WTC11 (cell line): ENCODE data around the gene CDK5RAP2. TPM values are rescaled to one million over a fixed set of nuclear protein-coding genes. Genes with fewer than 3 reads are reported as not detected.

Experiments
- ATAC-seq: fragments of 200-7000 bp; cut with Tn5 transposase; 2 replicates; pipeline ENCODE4 v1.10.0; 2021; ENCODE audit warnings: mild to moderate bottlenecking, moderate library complexity
- CTCF ChIA-PET: fragments of 300-600 bp; sonication (Branson Sonifier 250); formaldehyde crosslinking; loops from one replicate; lab custom pipeline; 2021; ENCODE audit warnings: antibody characterized with exemption; lab: Charles Lee
- POLR2A ChIA-PET: fragments of 350-600 bp; sonication (Branson Sonifier 250); formaldehyde crosslinking; loops from one replicate; lab custom pipeline; 2021; ENCODE audit warnings: antibody characterized with exemption; lab: Charles Lee
- DNase-seq: peaks from one replicate; pipeline ENCODE4 v3.0.0; 2021; ENCODE audit warnings: low spot score
- H3K27ac Mint-ChIP-seq: 2 replicates; pipeline ENCODE4 v1.8.0; 2021; ENCODE audit warnings: mixed read lengths
- H3K27me3 Mint-ChIP-seq: 2 replicates; pipeline ENCODE4 v1.8.0; 2021; ENCODE audit warnings: low read depth, mild to moderate bottlenecking, moderate library complexity, mixed read lengths
- H3K36me3 Mint-ChIP-seq: 2 replicates; pipeline ENCODE4 v1.8.0; 2021; ENCODE audit warnings: mixed read lengths
- H3K4me1 Mint-ChIP-seq: 2 replicates; pipeline ENCODE4 v1.8.0; 2022; ENCODE audit warnings: mixed read lengths
- H3K4me3 Mint-ChIP-seq: 2 replicates; pipeline ENCODE4 v1.8.0; 2021; ENCODE audit warnings: mild to moderate bottlenecking, moderate library complexity, mixed read lengths
- H3K9me3 Mint-ChIP-seq: 2 replicates; pipeline ENCODE4 v1.8.0; 2021; ENCODE audit warnings: mixed read lengths
- ATF1 ChIP-seq: sonication (generic); formaldehyde crosslinking; IDR thresholded peaks from 2 replicates; pipeline ENCODE4 v1.8.1; 2023; ENCODE audit warnings: mild to moderate bottlenecking, moderate library complexity, missing genetic modification reagents
- HMGA2 ChIP-seq: fragments of 250-450 bp; sonication (Bioruptor Pico); IDR thresholded peaks from 2 replicates; pipeline ENCODE4 v1.4.0; 2021; ENCODE audit warnings: mild to moderate bottlenecking, moderate library complexity
- JAZF1 ChIP-seq: fragments of 250-450 bp; sonication (Bioruptor Pico); IDR thresholded peaks from 2 replicates; pipeline ENCODE4 v1.9.0; 2021; ENCODE audit warnings: moderate library complexity, mild to moderate bottlenecking, inconsistent platforms
- MXD4 ChIP-seq: fragments of 250-450 bp; sonication (Bioruptor Pico); IDR thresholded peaks from 2 replicates; pipeline ENCODE4 v1.8.0; 2021; ENCODE audit warnings: mild to moderate bottlenecking, moderate library complexity, borderline replicate concordance
- NFATC4 ChIP-seq: fragments of 250-450 bp; sonication (Bioruptor Pico); IDR thresholded peaks from 2 replicates; pipeline ENCODE4 v1.9.0; 2021; ENCODE audit warnings: mild to moderate bottlenecking
- NFE2L1 ChIP-seq: sonication (generic); formaldehyde crosslinking; IDR thresholded peaks from 2 replicates; pipeline ENCODE4 v1.8.1; 2023; ENCODE audit warnings: missing genetic modification reagents
- OVOL2 ChIP-seq: fragments of 250-450 bp; sonication (Bioruptor Pico); IDR thresholded peaks from 2 replicates; pipeline ENCODE4 v1.9.0; 2021; ENCODE audit warnings: mild to moderate bottlenecking, borderline replicate concordance
- PRRX2 ChIP-seq: fragments of 250-450 bp; sonication (Bioruptor Pico); IDR thresholded peaks from 2 replicates; pipeline ENCODE4 v1.8.0; 2021; ENCODE audit warnings: mild to moderate bottlenecking
- RORB ChIP-seq: fragments of 250-450 bp; sonication (Bioruptor Pico); IDR thresholded peaks from 2 replicates; pipeline ENCODE4 v1.9.0; 2021; ENCODE audit warnings: mild to moderate bottlenecking
- ZBTB21 ChIP-seq: sonication (generic); formaldehyde crosslinking; IDR thresholded peaks from 2 replicates; pipeline ENCODE4 v1.8.1; 2023; ENCODE audit warnings: mild to moderate bottlenecking, missing genetic modification reagents, borderline replicate concordance
- ZNF219 ChIP-seq: sonication (generic); formaldehyde crosslinking; IDR thresholded peaks from 2 replicates; pipeline ENCODE4 v1.8.0; 2023; ENCODE audit warnings: missing genetic modification reagents, mild to moderate bottlenecking, borderline replicate concordance
- ZNF416 ChIP-seq: fragments of 250-450 bp; sonication (Bioruptor Pico); IDR thresholded peaks from 2 replicates; pipeline ENCODE4 v1.9.0; 2021; ENCODE audit warnings: mild to moderate bottlenecking, inconsistent platforms
- ZNF423 ChIP-seq: fragments of 250-450 bp; sonication (Bioruptor Pico); IDR thresholded peaks from 2 replicates; pipeline ENCODE4 v2.1.2; 2022; ENCODE audit warnings: mild to moderate bottlenecking, moderate library complexity
- total RNA-seq: library from RNA; stranded (reverse); gene quantifications from 3 replicates; pipeline ENCODE4 v1.2.3, GENCODE V29; 2021
- TF ChIP-seq, protein P1 (sequence below): sonication (generic); formaldehyde crosslinking; IDR thresholded peaks from 2 replicates; pipeline ENCODE4 v1.8.1; 2023; ENCODE audit warnings: mild to moderate bottlenecking, missing genetic modification reagents
- TF ChIP-seq, protein P2 (sequence below): fragments of 250-450 bp; sonication (Bioruptor Pico); conservative IDR thresholded peaks from 2 replicates; pipeline ENCODE4 v1.9.0; 2021; ENCODE audit warnings: mild to moderate bottlenecking
- TF ChIP-seq, protein P3 (sequence below): sonication (generic); formaldehyde crosslinking; IDR thresholded peaks from 2 replicates; pipeline ENCODE4 v1.8.0; 2022; ENCODE audit warnings: mild to moderate bottlenecking, missing genetic modification reagents
- TF ChIP-seq, protein P4 (sequence below): sonication (generic); formaldehyde crosslinking; IDR thresholded peaks from 2 replicates; pipeline ENCODE4 v1.8.1; 2023; ENCODE audit warnings: mild to moderate bottlenecking, missing genetic modification reagents, borderline replicate concordance
- TF ChIP-seq, protein P5 (sequence below): sonication (generic); formaldehyde crosslinking; IDR thresholded peaks from 2 replicates; pipeline ENCODE4 v1.8.0; 2022; ENCODE audit warnings: mild to moderate bottlenecking, missing genetic modification reagents
- TF ChIP-seq, protein P6 (sequence below): sonication (generic); formaldehyde crosslinking; IDR thresholded peaks from 2 replicates; pipeline ENCODE4 v1.8.1; 2022; ENCODE audit warnings: low read depth, missing genetic modification reagents, borderline replicate concordance
- TF ChIP-seq, protein P7 (sequence below): sonication (generic); formaldehyde crosslinking; conservative IDR thresholded peaks from 2 replicates; pipeline ENCODE4 v1.8.1; 2023; ENCODE audit warnings: mild to moderate bottlenecking, low read depth, missing genetic modification reagents, moderate library complexity

Gene CDK5RAP2
- total RNA-seq, 1 experiment from 2014 or later, result 48.3 TPM

DNA sequence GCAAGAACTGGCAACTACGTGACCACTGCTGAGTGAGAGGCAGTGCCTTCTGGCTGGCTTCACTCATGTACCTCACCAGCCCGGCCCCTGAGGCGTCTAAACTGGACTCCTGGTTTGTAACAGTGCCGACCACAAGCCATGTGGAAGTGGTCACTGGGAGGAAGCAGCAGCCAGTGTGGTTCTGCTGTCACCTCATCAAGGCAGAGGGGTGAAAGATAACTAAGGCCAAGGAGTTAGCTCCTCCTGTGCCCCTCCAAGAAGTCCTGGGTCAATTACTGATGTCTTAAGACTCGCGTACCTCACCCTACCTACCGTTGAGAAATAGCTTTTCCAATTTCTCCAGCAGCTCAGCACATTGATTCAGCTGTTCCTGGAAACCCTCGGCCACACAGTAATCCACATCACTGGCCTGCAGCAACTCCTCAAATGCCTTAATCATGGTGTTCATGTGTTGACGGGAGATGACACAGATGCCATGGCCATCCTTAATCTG is 142.9 kb downstream of the CDK5RAP2 start:
- Mint-ChIP-seq H3K27me3 (no peaks in the 10 kb centered on the region), H3K4me3 (no peak overlapping the region), H3K36me3 (peaks cover 27% of the 10 kb centered on the region), H3K27ac (0 out of 2 replicates have a peak overlapping the region, but pooled peaks have one; percentile 26), H3K4me1 (no peaks in the 10 kb centered on the region), H3K9me3 (no peaks in the 10 kb centered on the region)
- TF ChIP-seq, protein P1, sequence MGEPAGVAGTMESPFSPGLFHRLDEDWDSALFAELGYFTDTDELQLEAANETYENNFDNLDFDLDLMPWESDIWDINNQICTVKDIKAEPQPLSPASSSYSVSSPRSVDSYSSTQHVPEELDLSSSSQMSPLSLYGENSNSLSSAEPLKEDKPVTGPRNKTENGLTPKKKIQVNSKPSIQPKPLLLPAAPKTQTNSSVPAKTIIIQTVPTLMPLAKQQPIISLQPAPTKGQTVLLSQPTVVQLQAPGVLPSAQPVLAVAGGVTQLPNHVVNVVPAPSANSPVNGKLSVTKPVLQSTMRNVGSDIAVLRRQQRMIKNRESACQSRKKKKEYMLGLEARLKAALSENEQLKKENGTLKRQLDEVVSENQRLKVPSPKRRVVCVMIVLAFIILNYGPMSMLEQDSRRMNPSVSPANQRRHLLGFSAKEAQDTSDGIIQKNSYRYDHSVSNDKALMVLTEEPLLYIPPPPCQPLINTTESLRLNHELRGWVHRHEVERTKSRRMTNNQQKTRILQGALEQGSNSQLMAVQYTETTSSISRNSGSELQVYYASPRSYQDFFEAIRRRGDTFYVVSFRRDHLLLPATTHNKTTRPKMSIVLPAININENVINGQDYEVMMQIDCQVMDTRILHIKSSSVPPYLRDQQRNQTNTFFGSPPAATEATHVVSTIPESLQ (CRISPR knock-in tag), result no peak
- TF ChIP-seq ZNF219, result no peak
- ChIA-PET POLR2A (no interaction called here), CTCF (no interaction called here)
- DNase-seq (no peak), ATAC-seq (no peak)

DNA sequence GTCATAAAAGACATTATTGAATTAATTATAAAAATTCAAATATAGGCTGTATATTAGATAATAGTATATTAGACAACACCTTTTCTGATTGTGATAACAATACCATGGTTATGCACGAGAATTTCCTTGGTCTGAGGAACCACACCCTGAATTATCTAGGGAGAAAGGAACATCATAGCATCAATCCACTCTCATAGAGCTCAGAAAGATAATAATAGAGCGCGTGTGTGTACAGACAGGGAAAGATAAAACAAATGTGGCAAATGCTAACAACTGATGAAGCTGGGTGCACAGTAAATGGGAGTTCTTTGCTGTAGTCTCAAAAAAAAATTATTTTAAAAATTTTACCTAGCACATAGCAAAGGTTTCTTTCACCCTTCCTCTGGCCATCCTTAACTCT is 143.5 kb downstream of the CDK5RAP2 start:
- Mint-ChIP-seq H3K4me3 (no peak overlapping the region), H3K9me3 (no peaks in the 10 kb centered on the region), H3K27me3 (no peaks in the 10 kb centered on the region), H3K36me3 (peaks cover 32% of the 10 kb centered on the region), H3K27ac (no peak overlapping the region), H3K4me1 (no peaks in the 10 kb centered on the region)
- DNase-seq (no peak), ATAC-seq (no peak)
- CTCF ChIA-PET, result no interaction called here
- TF ChIP-seq, protein P2, sequence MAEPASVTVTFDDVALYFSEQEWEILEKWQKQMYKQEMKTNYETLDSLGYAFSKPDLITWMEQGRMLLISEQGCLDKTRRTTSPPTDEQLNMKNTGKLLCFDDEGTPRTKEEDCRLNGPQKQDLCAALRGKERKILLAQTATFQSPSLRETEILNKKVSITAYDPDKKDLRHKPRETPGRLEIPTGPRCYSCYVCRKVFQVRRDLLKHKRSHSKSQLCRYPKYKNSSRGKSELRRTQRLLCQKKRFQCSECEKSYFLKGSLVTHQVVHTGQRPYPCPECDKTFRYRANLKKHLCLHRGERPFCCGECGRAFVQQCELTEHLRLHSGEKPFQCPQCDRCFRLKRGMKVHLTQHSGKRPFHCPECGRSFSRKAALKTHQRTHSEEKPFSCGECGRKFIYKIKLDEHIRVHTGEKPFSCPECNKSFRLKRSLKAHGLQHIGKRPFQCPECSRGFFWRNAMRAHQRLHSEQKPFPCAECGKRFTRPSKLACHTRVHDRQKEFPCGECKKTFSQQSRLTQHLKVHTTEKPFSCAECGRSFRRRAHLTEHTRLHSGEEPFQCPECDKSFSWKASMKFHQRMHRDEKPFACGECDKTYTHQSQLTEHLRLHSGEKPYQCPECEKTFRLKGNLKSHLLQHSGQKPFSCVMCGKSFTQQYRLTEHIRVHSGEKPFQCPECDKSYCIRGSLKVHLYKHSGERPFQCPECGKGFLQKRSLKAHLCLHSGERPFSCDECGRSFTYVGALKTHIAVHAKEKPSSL (CRISPR knock-in tag), result no peak
- TF ChIP-seq ZNF416 (CRISPR knock-in tag) (no peak), JAZF1 (no peak), ATF1 (CRISPR knock-in tag) (no peak), NFE2L1 (CRISPR knock-in tag) (no peak)
- TF ChIP-seq, protein P3, sequence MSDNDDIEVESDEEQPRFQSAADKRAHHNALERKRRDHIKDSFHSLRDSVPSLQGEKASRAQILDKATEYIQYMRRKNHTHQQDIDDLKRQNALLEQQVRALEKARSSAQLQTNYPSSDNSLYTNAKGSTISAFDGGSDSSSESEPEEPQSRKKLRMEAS (CRISPR knock-in tag), result no peak
- TF ChIP-seq, all 79 proteins: peak for 0
- POLR2A ChIA-PET, result no interaction called here

DNA sequence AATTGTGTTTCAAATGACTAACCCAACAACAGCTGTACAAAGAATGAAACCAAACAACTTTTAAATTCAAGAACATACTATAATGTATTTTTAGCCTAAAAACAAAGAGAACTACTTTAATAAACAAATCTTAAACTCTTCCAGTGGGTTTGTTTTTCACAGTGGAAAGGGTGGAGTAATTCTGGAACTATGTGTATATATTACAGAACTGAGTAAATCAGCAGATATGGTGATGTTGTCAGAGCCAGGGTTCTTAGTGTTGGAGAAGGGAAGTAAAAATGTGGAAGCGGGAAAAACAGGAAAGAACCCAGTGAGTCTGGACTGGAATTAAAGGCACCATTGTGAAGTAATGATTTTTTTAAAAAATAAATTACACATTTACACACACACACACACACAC is 144.9 kb downstream of the CDK5RAP2 start:
- no peak for DNase-seq
- TF ChIP-seq NFATC4 (CRISPR knock-in tag) (no peak), PRRX2 (CRISPR knock-in tag) (no peak), HMGA2 (CRISPR knock-in tag) (no peak), ZBTB21 (CRISPR knock-in tag) (no peak), ZNF219 (no peak), ZNF423 (no peak), OVOL2 (CRISPR knock-in tag) (no peak), RORB (CRISPR knock-in tag) (no peak), MXD4 (CRISPR knock-in tag) (no peak)
- TF ChIP-seq, protein P4, sequence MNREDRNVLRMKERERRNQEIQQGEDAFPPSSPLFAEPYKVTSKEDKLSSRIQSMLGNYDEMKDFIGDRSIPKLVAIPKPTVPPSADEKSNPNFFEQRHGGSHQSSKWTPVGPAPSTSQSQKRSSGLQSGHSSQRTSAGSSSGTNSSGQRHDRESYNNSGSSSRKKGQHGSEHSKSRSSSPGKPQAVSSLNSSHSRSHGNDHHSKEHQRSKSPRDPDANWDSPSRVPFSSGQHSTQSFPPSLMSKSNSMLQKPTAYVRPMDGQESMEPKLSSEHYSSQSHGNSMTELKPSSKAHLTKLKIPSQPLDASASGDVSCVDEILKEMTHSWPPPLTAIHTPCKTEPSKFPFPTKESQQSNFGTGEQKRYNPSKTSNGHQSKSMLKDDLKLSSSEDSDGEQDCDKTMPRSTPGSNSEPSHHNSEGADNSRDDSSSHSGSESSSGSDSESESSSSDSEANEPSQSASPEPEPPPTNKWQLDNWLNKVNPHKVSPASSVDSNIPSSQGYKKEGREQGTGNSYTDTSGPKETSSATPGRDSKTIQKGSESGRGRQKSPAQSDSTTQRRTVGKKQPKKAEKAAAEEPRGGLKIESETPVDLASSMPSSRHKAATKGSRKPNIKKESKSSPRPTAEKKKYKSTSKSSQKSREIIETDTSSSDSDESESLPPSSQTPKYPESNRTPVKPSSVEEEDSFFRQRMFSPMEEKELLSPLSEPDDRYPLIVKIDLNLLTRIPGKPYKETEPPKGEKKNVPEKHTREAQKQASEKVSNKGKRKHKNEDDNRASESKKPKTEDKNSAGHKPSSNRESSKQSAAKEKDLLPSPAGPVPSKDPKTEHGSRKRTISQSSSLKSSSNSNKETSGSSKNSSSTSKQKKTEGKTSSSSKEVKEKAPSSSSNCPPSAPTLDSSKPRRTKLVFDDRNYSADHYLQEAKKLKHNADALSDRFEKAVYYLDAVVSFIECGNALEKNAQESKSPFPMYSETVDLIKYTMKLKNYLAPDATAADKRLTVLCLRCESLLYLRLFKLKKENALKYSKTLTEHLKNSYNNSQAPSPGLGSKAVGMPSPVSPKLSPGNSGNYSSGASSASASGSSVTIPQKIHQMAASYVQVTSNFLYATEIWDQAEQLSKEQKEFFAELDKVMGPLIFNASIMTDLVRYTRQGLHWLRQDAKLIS, result no peak
- TF ChIP-seq, protein P5, sequence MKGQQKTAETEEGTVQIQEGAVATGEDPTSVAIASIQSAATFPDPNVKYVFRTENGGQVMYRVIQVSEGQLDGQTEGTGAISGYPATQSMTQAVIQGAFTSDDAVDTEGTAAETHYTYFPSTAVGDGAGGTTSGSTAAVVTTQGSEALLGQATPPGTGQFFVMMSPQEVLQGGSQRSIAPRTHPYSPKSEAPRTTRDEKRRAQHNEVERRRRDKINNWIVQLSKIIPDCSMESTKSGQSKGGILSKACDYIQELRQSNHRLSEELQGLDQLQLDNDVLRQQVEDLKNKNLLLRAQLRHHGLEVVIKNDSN (CRISPR knock-in tag), result no peak
- TF ChIP-seq, protein P6, sequence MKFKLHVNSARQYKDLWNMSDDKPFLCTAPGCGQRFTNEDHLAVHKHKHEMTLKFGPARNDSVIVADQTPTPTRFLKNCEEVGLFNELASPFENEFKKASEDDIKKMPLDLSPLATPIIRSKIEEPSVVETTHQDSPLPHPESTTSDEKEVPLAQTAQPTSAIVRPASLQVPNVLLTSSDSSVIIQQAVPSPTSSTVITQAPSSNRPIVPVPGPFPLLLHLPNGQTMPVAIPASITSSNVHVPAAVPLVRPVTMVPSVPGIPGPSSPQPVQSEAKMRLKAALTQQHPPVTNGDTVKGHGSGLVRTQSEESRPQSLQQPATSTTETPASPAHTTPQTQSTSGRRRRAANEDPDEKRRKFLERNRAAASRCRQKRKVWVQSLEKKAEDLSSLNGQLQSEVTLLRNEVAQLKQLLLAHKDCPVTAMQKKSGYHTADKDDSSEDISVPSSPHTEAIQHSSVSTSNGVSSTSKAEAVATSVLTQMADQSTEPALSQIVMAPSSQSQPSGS (CRISPR knock-in tag), result no peak
- TF ChIP-seq, protein P7, sequence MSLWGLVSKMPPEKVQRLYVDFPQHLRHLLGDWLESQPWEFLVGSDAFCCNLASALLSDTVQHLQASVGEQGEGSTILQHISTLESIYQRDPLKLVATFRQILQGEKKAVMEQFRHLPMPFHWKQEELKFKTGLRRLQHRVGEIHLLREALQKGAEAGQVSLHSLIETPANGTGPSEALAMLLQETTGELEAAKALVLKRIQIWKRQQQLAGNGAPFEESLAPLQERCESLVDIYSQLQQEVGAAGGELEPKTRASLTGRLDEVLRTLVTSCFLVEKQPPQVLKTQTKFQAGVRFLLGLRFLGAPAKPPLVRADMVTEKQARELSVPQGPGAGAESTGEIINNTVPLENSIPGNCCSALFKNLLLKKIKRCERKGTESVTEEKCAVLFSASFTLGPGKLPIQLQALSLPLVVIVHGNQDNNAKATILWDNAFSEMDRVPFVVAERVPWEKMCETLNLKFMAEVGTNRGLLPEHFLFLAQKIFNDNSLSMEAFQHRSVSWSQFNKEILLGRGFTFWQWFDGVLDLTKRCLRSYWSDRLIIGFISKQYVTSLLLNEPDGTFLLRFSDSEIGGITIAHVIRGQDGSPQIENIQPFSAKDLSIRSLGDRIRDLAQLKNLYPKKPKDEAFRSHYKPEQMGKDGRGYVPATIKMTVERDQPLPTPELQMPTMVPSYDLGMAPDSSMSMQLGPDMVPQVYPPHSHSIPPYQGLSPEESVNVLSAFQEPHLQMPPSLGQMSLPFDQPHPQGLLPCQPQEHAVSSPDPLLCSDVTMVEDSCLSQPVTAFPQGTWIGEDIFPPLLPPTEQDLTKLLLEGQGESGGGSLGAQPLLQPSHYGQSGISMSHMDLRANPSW (CRISPR knock-in tag), result no peak

More for the DNA sequence above, 144.9 kb downstream of the CDK5RAP2 start:
- Mint-ChIP-seq H3K9me3 (no peaks in the 10 kb centered on the region), H3K4me1 (no peaks in the 10 kb centered on the region), H3K27ac (no peak overlapping the region), H3K27me3 (no peaks in the 10 kb centered on the region), H3K36me3 (peaks cover 35% of the 10 kb centered on the region), H3K4me3 (no peak overlapping the region)
- CTCF ChIA-PET, result no interaction called here
- POLR2A ChIA-PET, result no interaction called here
- ATAC-seq, result no peak
